Ovary (tissue), 3 donors: Measurements from ENCODE around the gene KRT86.

Experiments
- EP300 ChIP-seq: sonication (generic); formaldehyde crosslinking; IDR thresholded peaks from one replicate; pipeline ENCODE4 v1.6.1; 2017; ENCODE audit warnings: antibody characterized with exemption
- POLR2A ChIP-seq: fragments of 450-650 bp; IDR thresholded peaks from one replicate; pipeline ENCODE4 v1.6.1; 2017; ENCODE audit warnings: antibody characterized with exemption, mild to moderate bottlenecking, moderate library complexity
- TF ChIP-seq, protein P1 (sequence below), 3 donors: fragments of 450-650 bp in 2 of 3; fragments of 200-600 bp in 1 of 3; IDR thresholded peaks; one replicate each; pipeline versions ENCODE4 v1.5.1 to v1.8.0; 2016 to 2022; ENCODE audit warnings: antibody characterized with exemption in 3 of 3, mild to moderate bottlenecking in 1 of 3
- donor health status: DM: no; HTN: no; CAD: no.

DNA sequence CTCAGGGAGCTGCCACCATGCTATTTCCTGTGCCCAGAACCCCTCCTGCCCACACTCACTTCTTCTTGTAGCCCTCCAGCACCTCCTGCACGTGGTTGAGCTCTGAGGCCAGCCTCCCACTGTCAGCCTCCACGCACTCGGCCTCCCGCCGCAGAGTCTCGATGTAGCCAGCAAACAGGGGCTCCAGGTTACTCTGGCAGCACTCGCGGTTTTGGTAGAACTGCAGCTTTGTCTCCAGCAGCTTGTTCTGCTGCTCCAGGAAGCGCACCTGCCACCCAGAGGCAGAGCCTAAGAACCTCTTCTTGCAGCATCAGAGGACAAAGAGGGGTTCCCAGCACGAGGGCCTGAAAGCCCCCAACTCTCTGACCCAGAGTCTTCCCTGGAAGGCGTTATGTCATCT lies 44.7 kb downstream of the KRT86 start:
- TF ChIP-seq, protein P1, sequence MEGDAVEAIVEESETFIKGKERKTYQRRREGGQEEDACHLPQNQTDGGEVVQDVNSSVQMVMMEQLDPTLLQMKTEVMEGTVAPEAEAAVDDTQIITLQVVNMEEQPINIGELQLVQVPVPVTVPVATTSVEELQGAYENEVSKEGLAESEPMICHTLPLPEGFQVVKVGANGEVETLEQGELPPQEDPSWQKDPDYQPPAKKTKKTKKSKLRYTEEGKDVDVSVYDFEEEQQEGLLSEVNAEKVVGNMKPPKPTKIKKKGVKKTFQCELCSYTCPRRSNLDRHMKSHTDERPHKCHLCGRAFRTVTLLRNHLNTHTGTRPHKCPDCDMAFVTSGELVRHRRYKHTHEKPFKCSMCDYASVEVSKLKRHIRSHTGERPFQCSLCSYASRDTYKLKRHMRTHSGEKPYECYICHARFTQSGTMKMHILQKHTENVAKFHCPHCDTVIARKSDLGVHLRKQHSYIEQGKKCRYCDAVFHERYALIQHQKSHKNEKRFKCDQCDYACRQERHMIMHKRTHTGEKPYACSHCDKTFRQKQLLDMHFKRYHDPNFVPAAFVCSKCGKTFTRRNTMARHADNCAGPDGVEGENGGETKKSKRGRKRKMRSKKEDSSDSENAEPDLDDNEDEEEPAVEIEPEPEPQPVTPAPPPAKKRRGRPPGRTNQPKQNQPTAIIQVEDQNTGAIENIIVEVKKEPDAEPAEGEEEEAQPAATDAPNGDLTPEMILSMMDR (IDR thresholded peaks at IDR 0.05): no peak
- TF ChIP-seq EP300 (no peak), POLR2A (no peak)
